KMS-11 (cell line): ENCODE data around the gene CCDC28B.

Experiments
- H2AFZ ChIP-seq: fragments of 200-600 bp; sonication (generic); 2 replicates; pipeline ENCODE4 v1.6.1; 2016; ENCODE audit warnings: antibody characterized with exemption, mixed run types, low read depth
- H3K27ac ChIP-seq: fragments of 200-600 bp; sonication (generic); 2 replicates; pipeline ENCODE4 v1.6.1; 2016; ENCODE audit warnings: mild to moderate bottlenecking, mixed run types
- H3K27me3 ChIP-seq: fragments of 200-600 bp; sonication (generic); 2 replicates; pipeline ENCODE4 v1.6.1; 2017; ENCODE audit warnings: mild to moderate bottlenecking, low read depth, mixed run types, moderate library complexity; ENCODE audit not compliant: insufficient read depth
- H3K36me3 ChIP-seq: fragments of 200-600 bp; sonication (generic); 2 replicates; pipeline ENCODE4 v1.6.1; 2017; ENCODE audit warnings: mild to moderate bottlenecking, mixed run types; ENCODE audit not compliant: insufficient read depth
- H3K4me1 ChIP-seq: fragments of 200-600 bp; sonication (generic); 2 replicates; pipeline ENCODE4 v1.6.1; 2016; ENCODE audit warnings: mild to moderate bottlenecking, low read depth, mixed run types; ENCODE audit not compliant: poor library complexity, severe bottlenecking
- H3K4me2 ChIP-seq: fragments of 200-600 bp; sonication (generic); 2 replicates; pipeline ENCODE4 v1.7.0; 2016; ENCODE audit warnings: mild to moderate bottlenecking, mixed run types
- H3K4me3 ChIP-seq: fragments of 200-600 bp; sonication (generic); IDR thresholded peaks from 2 replicates; pipeline ENCODE4 v1.6.1; 2017; ENCODE audit warnings: low read depth, low read length, mixed read lengths; ENCODE audit not compliant: insufficient read depth
- H3K79me2 ChIP-seq: fragments of 200-600 bp; sonication (generic); 2 replicates; pipeline ENCODE4 v1.6.1; 2016; ENCODE audit warnings: low read depth, mixed run types; ENCODE audit not compliant: insufficient read depth
- H3K9ac ChIP-seq: fragments of 200-600 bp; sonication (generic); 2 replicates; pipeline ENCODE4 v1.6.1; 2016; ENCODE audit warnings: mild to moderate bottlenecking, mixed run types
- H4K20me1 ChIP-seq: fragments of 200-600 bp; sonication (generic); 2 replicates; pipeline ENCODE4 v1.6.1; 2016; ENCODE audit warnings: mild to moderate bottlenecking, mixed run types; ENCODE audit not compliant: insufficient read depth
- TF ChIP-seq, protein P1 (sequence below): fragments of 200-600 bp; sonication (generic); conservative IDR thresholded peaks from 2 replicates; pipeline ENCODE4 v1.6.1; 2017; ENCODE audit warnings: low read depth, mild to moderate bottlenecking, antibody characterized with exemption, low read length, moderate library complexity, mixed read lengths

Gene CCDC28B

DNA sequence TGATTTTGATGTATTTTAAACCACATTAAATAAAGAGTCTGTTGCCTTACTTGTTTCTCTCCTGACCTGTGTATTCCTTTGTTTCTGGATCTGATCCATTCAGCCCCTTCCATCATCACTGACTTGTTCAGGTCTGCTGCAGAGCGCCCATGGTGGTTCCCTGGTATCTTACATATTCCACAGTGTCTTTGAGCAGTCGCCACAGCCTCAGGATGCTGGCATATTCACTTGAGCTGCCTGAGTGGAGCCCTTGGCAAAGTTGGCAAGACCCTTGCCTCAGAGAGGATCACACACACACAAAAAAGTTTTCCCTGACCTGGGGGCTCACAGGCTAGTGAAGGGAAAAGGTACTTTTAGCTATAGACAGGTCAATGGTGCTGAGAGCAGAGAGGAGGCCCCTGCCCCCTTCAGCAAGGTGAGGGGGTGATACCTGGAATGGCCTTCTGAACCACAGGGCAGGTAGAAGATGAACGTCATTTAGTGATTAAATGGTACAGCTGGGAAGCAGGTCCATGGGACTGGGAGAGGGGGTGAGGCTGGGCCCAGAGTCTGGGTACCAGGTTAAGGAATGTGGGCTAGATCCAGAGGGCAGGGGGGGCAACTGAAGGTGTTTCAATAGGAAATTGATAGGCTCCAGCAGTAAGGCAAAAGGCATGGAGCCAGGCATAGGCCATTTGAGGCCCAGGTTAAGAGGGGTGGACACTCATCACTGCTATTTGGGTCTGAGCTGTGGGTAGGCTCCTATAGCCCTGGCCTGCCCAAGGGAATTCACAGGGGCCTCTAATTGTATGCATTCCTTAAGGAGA lies 2.0 kb upstream of the CCDC28B start:
- Histone ChIP-seq H3K36me3 (peaks cover 6% of the 10 kb centered on the region; the same call in 1 of the 2 replicates), H3K79me2 (no peaks in the 10 kb centered on the region), H3K4me3 (no peak overlapping the region), H3K27ac (no peak overlapping the region), H3K4me1 (peaks cover 89% of the 10 kb centered on the region), H3K27me3 (no peaks in the 10 kb centered on the region), H3K9ac (no peak overlapping the region), H3K4me2 (peak overlapping the region; percentile 66; the same call in 1 of the 2 replicates), H4K20me1 (no peaks in the 10 kb centered on the region), H2AFZ (no peak overlapping the region)
- TF ChIP-seq, protein P1, sequence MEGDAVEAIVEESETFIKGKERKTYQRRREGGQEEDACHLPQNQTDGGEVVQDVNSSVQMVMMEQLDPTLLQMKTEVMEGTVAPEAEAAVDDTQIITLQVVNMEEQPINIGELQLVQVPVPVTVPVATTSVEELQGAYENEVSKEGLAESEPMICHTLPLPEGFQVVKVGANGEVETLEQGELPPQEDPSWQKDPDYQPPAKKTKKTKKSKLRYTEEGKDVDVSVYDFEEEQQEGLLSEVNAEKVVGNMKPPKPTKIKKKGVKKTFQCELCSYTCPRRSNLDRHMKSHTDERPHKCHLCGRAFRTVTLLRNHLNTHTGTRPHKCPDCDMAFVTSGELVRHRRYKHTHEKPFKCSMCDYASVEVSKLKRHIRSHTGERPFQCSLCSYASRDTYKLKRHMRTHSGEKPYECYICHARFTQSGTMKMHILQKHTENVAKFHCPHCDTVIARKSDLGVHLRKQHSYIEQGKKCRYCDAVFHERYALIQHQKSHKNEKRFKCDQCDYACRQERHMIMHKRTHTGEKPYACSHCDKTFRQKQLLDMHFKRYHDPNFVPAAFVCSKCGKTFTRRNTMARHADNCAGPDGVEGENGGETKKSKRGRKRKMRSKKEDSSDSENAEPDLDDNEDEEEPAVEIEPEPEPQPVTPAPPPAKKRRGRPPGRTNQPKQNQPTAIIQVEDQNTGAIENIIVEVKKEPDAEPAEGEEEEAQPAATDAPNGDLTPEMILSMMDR, result no peak

DNA sequence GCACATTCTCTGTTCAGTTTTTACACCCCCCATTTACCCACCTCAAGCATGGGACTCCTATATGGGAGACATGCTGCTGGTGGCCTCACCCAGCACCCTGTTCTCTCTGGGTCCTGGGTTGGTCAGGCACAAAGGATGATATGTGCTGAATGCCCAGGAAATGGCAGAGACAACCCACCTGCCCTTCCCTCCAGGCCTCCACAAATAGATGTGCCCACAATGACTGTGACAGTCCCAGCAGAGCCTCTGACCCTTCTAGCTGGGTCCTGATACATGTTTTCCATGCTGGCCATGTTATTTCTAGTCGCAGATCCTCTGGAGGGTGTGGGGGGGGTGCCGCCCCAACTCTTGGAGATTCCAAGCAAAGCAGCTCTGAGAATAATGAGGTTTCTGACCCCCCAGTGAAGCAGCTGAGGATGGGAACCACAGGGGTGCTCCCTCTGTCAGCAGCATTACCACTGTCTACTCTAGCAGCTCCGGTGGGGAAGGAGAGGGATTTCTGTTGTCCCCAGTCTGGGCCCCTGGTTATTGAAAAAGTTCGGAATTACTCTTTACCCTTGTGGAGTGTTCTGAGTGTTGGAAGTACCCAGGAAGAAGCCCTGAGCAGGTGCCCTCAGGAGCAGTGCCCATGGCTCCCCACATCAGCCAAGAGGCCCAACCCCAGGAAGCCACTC lies 1.2 kb upstream of the CCDC28B start:
- peak overlapping the region; percentile 66 for H3K4me2 ChIP-seq
- no peak overlapping the region; the same call in 1 of the 2 replicates for H3K9ac ChIP-seq
- H3K36me3 ChIP-seq, result peaks cover 1% of the 10 kb centered on the region; the same call in 1 of the 2 replicates
- H3K27me3 ChIP-seq, result no peaks in the 10 kb centered on the region
- no peak overlapping the region for H3K4me3 ChIP-seq
- TF ChIP-seq, protein P1, result no peak
- H3K79me2 ChIP-seq, result no peaks in the 10 kb centered on the region
- no peaks in the 10 kb centered on the region for H4K20me1 ChIP-seq
- H3K4me1 ChIP-seq, result peaks cover 82% of the 10 kb centered on the region
- H3K27ac ChIP-seq, result no peak overlapping the region
- H2AFZ ChIP-seq, result no peak overlapping the region

DNA sequence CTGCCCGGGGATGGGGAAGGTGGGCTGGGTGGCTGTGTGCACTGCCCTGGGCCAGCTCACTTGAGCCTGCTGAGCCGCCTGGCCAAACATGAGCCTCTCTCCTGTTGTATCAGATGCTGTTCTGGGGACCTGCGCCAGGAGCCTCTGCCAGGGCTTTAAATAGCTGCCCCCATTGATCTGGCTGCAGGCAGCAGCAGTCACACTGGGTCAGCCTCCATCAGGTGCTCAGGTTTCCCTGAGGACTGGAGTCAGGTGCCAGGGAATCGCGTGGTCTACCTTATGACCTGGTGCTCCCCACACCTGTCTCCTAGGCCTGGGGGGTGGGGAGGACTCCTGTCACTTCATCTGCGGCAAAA lies 700 bp upstream of the CCDC28B start:
- TF ChIP-seq, protein P1, result no peak
- Histone ChIP-seq H3K4me3 (no peak overlapping the region), H3K27me3 (no peaks in the 10 kb centered on the region), H4K20me1 (no peaks in the 10 kb centered on the region), H3K79me2 (no peaks in the 10 kb centered on the region), H3K4me2 (peak overlapping the region; percentile 66), H3K36me3 (no peaks in the 10 kb centered on the region), H3K9ac (peak overlapping the region; percentile 51; the same call in 1 of the 2 replicates), H3K4me1 (peaks cover 77% of the 10 kb centered on the region), H3K27ac (no peak overlapping the region), H2AFZ (no peak overlapping the region)

- peak overlapping the region; percentile 66; the same call in 1 of the 2 replicates for H3K4me2 ChIP-seq
These were observed 838 bp downstream of the CCDC28B start for GRCh38 chr1:32201011-32201855.

More at GRCh38 chr1:32201011-32201855, 838 bp downstream of the CCDC28B start:
- peak overlapping the region; percentile 18 for H3K27ac ChIP-seq
- no peaks in the 10 kb centered on the region for H4K20me1 ChIP-seq
- peak overlapping the region; percentile 51; the same call in 1 of the 2 replicates for H3K9ac ChIP-seq
- TF ChIP-seq, protein P1, result no peak
- no peaks in the 10 kb centered on the region for H3K79me2 ChIP-seq
- no peaks in the 10 kb centered on the region for H3K36me3 ChIP-seq
- peaks cover 71% of the 10 kb centered on the region for H3K4me1 ChIP-seq
- H3K4me3 ChIP-seq, result peak overlapping the region; percentile 23
- peak overlapping the region; percentile 84; the same call in 1 of the 2 replicates for H2AFZ ChIP-seq
- H3K27me3 ChIP-seq, result no peaks in the 10 kb centered on the region
